CD14-positive monocyte (primary cell): ENCODE results near the gene GABRB2. TPM values are rescaled to one million over a fixed set of nuclear protein-coding genes. Genes with fewer than 3 reads are reported as not detected.

Source experiments
- DNase-seq, 3 donors: peaks; one replicate each; pipeline ENCODE4 v3.0.0-alpha.2; 2011 to 2022
- H2AFZ ChIP-seq: 2 replicates; pipeline ENCODE4 v1.6.0; 2012; ENCODE audit warnings: mild to moderate bottlenecking, low read depth, low read length, inconsistent platforms; ENCODE audit not compliant: insufficient read depth, poor library complexity, severe bottlenecking
- H3K27ac ChIP-seq, 2 donors: 1 replicate in 1 of 2; 2 replicates in 1 of 2; pipeline ENCODE4 v1.5.1; 2012 to 2013; ENCODE audit warnings: low read length in 2 of 2, control low read depth in 1 of 2, inconsistent platforms in 1 of 2, low read depth in 1 of 2, mild to moderate bottlenecking in 1 of 2
- H3K27me3 ChIP-seq, 2 donors: one replicate each; pipeline versions ENCODE4 v1.6.0 to v1.6.1; 2011 to 2013; ENCODE audit warnings: low read length in 2 of 2; ENCODE audit not compliant: control insufficient read depth in 2 of 2, insufficient read depth in 2 of 2
- H3K36me3 ChIP-seq, 2 donors: replicated peaks in 1 of 2; 1 replicate in 1 of 2; 2 replicates in 1 of 2; pipeline versions ENCODE4 v1.5.1 to v1.6.1; 2012 to 2013; ENCODE audit warnings: low read length in 2 of 2, control low read depth in 1 of 2, inconsistent platforms in 1 of 2, mild to moderate bottlenecking in 1 of 2; ENCODE audit not compliant: insufficient read depth in 2 of 2, control insufficient read depth in 1 of 2
- H3K4me1 ChIP-seq, 2 donors: 1 replicate in 1 of 2; 2 replicates in 1 of 2; pipeline versions ENCODE4 v1.5.1 to v1.6.1; 2012 to 2013; ENCODE audit warnings: low read length in 2 of 2, control low read depth in 1 of 2, inconsistent platforms in 1 of 2, mild to moderate bottlenecking in 1 of 2, moderate library complexity in 1 of 2; ENCODE audit not compliant: insufficient read depth in 2 of 2, control insufficient read depth in 1 of 2
- H3K4me2 ChIP-seq: replicated peaks from 2 replicates; pipeline ENCODE3; 2012; ENCODE audit warnings: low read length, moderate library complexity, mild to moderate bottlenecking; ENCODE audit not compliant: poor library complexity, severe bottlenecking; ENCODE audit errors: extremely low read depth
- H3K4me3 ChIP-seq, 3 experiments: fragments of 200-600 bp in 1 of 3; sonication (generic) in 1 of 3; replicated peaks in 1 of 3; 1 replicate in 2 of 3; 2 replicates in 1 of 3; pipeline ENCODE4 v1.5.1; 2011 to 2013; ENCODE audit warnings: low read length in 3 of 3, mild to moderate bottlenecking in 3 of 3, control low read depth in 2 of 3, low read depth in 2 of 3, inconsistent platforms in 1 of 3, moderate library complexity in 1 of 3
- H3K79me2 ChIP-seq: 2 replicates; pipeline ENCODE4 v1.6.0; 2012; ENCODE audit warnings: mild to moderate bottlenecking, control low read depth, inconsistent platforms, low read length, moderate library complexity; ENCODE audit not compliant: insufficient read depth
- H3K9ac ChIP-seq: 2 replicates; pipeline ENCODE4 v1.6.0; 2017; ENCODE audit warnings: low read length, mild to moderate bottlenecking; ENCODE audit not compliant: insufficient read depth, poor library complexity, severe bottlenecking
- H3K9me3 ChIP-seq, 2 donors: replicated peaks in 1 of 2; 1 replicate in 1 of 2; 2 replicates in 1 of 2; pipeline versions ENCODE4 v1.5.1 to v1.6.1; 2012 to 2013; ENCODE audit warnings: low read length in 2 of 2, control low read depth in 1 of 2; ENCODE audit not compliant: control insufficient read depth in 1 of 2, insufficient read depth in 1 of 2
- H4K20me1 ChIP-seq: 2 replicates; pipeline ENCODE4 v1.6.0; 2012; ENCODE audit warnings: mild to moderate bottlenecking, low read length, control low read depth, moderate library complexity; ENCODE audit not compliant: insufficient read depth
- H3K27ac Mint-ChIP-seq, 7 donors: one replicate each; pipeline ENCODE4 v1.8.0; 2020; ENCODE audit warnings: mild to moderate bottlenecking in 7 of 7, mixed read lengths in 7 of 7, moderate library complexity in 6 of 7, inconsistent platforms in 2 of 7
- H3K27me3 Mint-ChIP-seq, 3 donors: one replicate each; pipeline ENCODE4 v1.8.0; 2021 to 2022; ENCODE audit warnings: low read depth in 3 of 3, mild to moderate bottlenecking in 3 of 3, mixed read lengths in 3 of 3, moderate library complexity in 3 of 3, inconsistent platforms in 1 of 3
- H3K36me3 Mint-ChIP-seq, 2 donors: one replicate each; pipeline ENCODE4 v1.8.0; 2020; ENCODE audit warnings: mixed read lengths in 2 of 2, inconsistent platforms in 1 of 2, mild to moderate bottlenecking in 1 of 2
- H3K4me1 Mint-ChIP-seq: one replicate; pipeline ENCODE4 v1.8.0; 2020; ENCODE audit warnings: mild to moderate bottlenecking, mixed read lengths
- H3K4me3 Mint-ChIP-seq, 2 donors: one replicate each; pipeline ENCODE4 v1.8.0; 2020; ENCODE audit warnings: mild to moderate bottlenecking in 2 of 2, mixed read lengths in 2 of 2, moderate library complexity in 1 of 2
- H3K9me3 Mint-ChIP-seq, 7 donors: one replicate each; pipeline ENCODE4 v1.8.0; 2020 to 2022; ENCODE audit warnings: mixed read lengths in 7 of 7, mild to moderate bottlenecking in 6 of 7, moderate library complexity in 6 of 7, inconsistent platforms in 2 of 7
- CTCF ChIP-seq: fragments of 200-600 bp; IDR thresholded peaks from one replicate; pipeline ENCODE4 v1.8.0; 2022; ENCODE audit warnings: antibody characterized with exemption, mild to moderate bottlenecking
- WGBS: methylation state at CpG from one replicate; pipeline ENCODE4 v1.1.5; 2013; ENCODE audit warnings: missing lambda C conversion rate; ENCODE audit not compliant: insufficient coverage; 5-methylcytosine and 5-hydroxymethylcytosine counted together
- intact Hi-C, 2 donors: fragments of 100-400 bp; cut with micrococcal nuclease; formaldehyde crosslinking; loops; one replicate each; pipeline versions ENCODE4 v1.15.0 to v1.15.1; 2023
- polyA plus RNA-seq, 3 donors: library from polyadenylated mRNA; depleted of rRNA in 1 of 3; unstranded in 2 of 3; stranded (reverse) in 1 of 3; fragments of 300-500 nt in 2 of 3; fragments of >200 nt in 1 of 3; fragmentation: Illumina TruSeq in 2 of 3; gene quantifications; 1 replicate in 2 of 3; 2 replicates in 1 of 3; pipeline ENCODE4 v1.2.3, GENCODE V29; 2012 to 2021

Gene GABRB2
- polyA plus RNA-seq, 3 donors: not detected

GRCh38 chr5:161358446-161358845 lies 188.1 kb downstream of the GABRB2 start:
- Histone ChIP-seq H4K20me1 (no peaks in the 10 kb centered on the region), H3K79me2 (no peaks in the 10 kb centered on the region), H3K27ac (no peak overlapping the region), H3K4me1 (no peaks in the 10 kb centered on the region), H3K4me2 (no peak overlapping the region), H3K36me3 (no peaks in the 10 kb centered on the region), H3K9ac (no peak overlapping the region), H3K9me3 (no peaks in the 10 kb centered on the region), H3K4me3 (no peak overlapping the region), H3K27me3 (no peaks in the 10 kb centered on the region), H2AFZ (no peak overlapping the region)
- intact Hi-C loops: no loop called here
- no peaks in the 10 kb centered on the region for H3K36me3 Mint-ChIP-seq
- no peak for DNase-seq
- TF ChIP-seq CTCF: no peak
- WGBS: 100% methylated on average over 2 of the region's 2 CpGs
- no peak overlapping the region for H3K4me3 Mint-ChIP-seq
- H3K4me1 Mint-ChIP-seq: no peaks in the 10 kb centered on the region
- H3K27ac Mint-ChIP-seq: no peak overlapping the region
- peaks cover 0 to 3% (median 0%) of the 10 kb centered on the region in 7 donors for H3K9me3 Mint-ChIP-seq
- no peaks in the 10 kb centered on the region for H3K27me3 Mint-ChIP-seq

- Histone ChIP-seq H3K27ac (no peak overlapping the region), H3K27me3 (no peaks in the 10 kb centered on the region), H3K4me3 (no peak overlapping the region), H3K9me3 (no peaks in the 10 kb centered on the region), H3K4me2 (no peak overlapping the region), H2AFZ (no peak overlapping the region), H3K79me2 (no peaks in the 10 kb centered on the region), H4K20me1 (no peaks in the 10 kb centered on the region), H3K4me1 (no peaks in the 10 kb centered on the region), H3K9ac (no peak overlapping the region), H3K36me3 (no peaks in the 10 kb centered on the region)
- no CpG with 5 or more reads among the region's 2 CpGs for WGBS
- intact Hi-C loops: no loop called here
- Mint-ChIP-seq H3K4me3 (no peak overlapping the region), H3K4me1 (no peaks in the 10 kb centered on the region), H3K36me3 (no peaks in the 10 kb centered on the region), H3K9me3 (peaks cover 0 to 1% (median 0%) of the 10 kb centered on the region in 7 donors), H3K27ac (no peak overlapping the region), H3K27me3 (peaks cover 0 to 2% (median 0%) of the 10 kb centered on the region in 3 donors)
- no peak for DNase-seq
- TF ChIP-seq CTCF: no peak
Observed at GRCh38 chr5:161344234-161344633, 202.3 kb downstream of the GABRB2 start.
